Neural crest cell (in vitro differentiated cells): ENCODE data around the gene SDCCAG8. TPM values are rescaled to one million over a fixed set of nuclear protein-coding genes. Genes with fewer than 3 reads are reported as not detected.

Source experiments
- DNase-seq: peaks from one replicate; pipeline ENCODE4 v3.0.0; 2021; ENCODE audit warnings: low read depth, mixed read lengths, low spot score
- H3K27ac Mint-ChIP-seq: one replicate; pipeline ENCODE4 v1.8.0; 2021; ENCODE audit warnings: mild to moderate bottlenecking, mixed read lengths; ENCODE audit not compliant: unreplicated experiment
- H3K27me3 Mint-ChIP-seq: 2 replicates; pipeline ENCODE4 v1.8.0; 2021; ENCODE audit warnings: low read depth, mild to moderate bottlenecking, mixed read lengths
- H3K36me3 Mint-ChIP-seq: 2 replicates; pipeline ENCODE4 v1.8.0; 2021; ENCODE audit warnings: low read depth, mild to moderate bottlenecking, mixed read lengths
- H3K4me1 Mint-ChIP-seq: 2 replicates; pipeline ENCODE4 v1.8.0; 2021; ENCODE audit warnings: mixed read lengths
- H3K4me3 Mint-ChIP-seq: one replicate; pipeline ENCODE4 v1.8.0; 2021; ENCODE audit warnings: mild to moderate bottlenecking, mixed read lengths
- H3K9me3 Mint-ChIP-seq: 2 replicates; pipeline ENCODE4 v1.8.0; 2021; ENCODE audit warnings: mixed read lengths
- total RNA-seq: library from RNA; stranded (reverse); gene quantifications from 2 replicates; pipeline ENCODE4 v1.2.1, GENCODE V29; 2021
- TF ChIP-seq, protein P1 (sequence below): fragments of 200-600 bp; sonication (generic); conservative IDR thresholded peaks from 2 replicates; pipeline ENCODE4 v1.5.0; 2021; ENCODE audit warnings: antibody characterized with exemption, mild to moderate bottlenecking

The SDCCAG8 gene
- total RNA-seq, 1 donor from 2014 or later = 19.9 TPM

DNA sequence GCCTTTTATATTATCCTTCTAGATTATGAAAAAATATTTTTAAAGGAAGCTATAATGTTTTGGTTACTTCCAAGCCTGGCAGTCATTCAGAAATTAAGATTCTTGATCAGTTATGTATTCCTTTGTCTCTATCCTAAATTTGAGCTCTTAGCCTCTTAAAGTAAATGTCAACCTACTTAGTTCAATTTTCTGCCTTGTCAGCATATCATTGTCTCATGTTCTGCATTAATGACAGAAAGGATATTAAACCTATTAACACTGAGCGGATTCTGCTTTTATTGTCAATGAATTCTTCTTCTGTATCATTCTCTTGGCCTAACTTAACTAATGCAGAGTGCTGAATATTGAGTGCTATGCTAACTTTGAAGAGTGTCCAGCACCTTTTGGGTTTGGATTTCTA lies 56.0 kb downstream of the SDCCAG8 start:
- Mint-ChIP-seq H3K36me3 (peaks cover 7% of the 10 kb centered on the region), H3K27ac (no peak overlapping the region), H3K4me3 (no peak overlapping the region), H3K9me3 (no peaks in the 10 kb centered on the region), H3K27me3 (no peaks in the 10 kb centered on the region), H3K4me1 (peaks cover 38% of the 10 kb centered on the region)
- TF ChIP-seq, protein P1, sequence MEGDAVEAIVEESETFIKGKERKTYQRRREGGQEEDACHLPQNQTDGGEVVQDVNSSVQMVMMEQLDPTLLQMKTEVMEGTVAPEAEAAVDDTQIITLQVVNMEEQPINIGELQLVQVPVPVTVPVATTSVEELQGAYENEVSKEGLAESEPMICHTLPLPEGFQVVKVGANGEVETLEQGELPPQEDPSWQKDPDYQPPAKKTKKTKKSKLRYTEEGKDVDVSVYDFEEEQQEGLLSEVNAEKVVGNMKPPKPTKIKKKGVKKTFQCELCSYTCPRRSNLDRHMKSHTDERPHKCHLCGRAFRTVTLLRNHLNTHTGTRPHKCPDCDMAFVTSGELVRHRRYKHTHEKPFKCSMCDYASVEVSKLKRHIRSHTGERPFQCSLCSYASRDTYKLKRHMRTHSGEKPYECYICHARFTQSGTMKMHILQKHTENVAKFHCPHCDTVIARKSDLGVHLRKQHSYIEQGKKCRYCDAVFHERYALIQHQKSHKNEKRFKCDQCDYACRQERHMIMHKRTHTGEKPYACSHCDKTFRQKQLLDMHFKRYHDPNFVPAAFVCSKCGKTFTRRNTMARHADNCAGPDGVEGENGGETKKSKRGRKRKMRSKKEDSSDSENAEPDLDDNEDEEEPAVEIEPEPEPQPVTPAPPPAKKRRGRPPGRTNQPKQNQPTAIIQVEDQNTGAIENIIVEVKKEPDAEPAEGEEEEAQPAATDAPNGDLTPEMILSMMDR = no peak
- no peak for DNase-seq

DNA sequence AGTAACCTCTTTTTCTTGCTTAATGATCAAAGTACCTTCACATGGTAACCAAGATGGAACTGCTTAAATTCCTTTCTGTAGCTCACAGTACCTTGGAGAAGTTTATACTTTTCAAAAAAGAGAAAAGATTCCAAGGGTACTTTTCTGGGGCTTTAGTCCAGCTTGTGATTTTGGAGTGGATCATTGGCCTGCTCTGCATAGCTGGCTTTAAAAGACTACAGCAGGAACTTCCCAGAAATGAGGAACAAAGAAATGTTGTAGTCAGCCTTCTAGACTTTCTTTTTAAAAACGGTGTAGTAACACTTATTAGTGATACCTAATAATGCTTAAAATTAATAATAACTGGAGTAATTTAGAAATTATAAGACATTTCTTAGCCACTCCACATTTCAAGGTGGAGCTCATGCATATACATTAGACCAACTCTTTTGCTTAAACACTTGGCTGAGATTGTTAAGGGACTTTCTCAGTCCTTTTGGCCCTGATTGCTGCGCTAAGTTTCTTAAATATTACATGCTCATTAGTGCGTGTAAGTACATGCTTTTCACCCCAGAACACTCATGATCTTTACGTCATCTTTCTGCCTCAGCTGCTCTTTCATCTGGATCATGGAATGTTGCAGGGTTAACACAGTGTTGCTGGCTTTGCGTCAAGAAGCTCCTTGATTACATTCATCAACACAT lies 57.3 kb downstream of the SDCCAG8 start:
- Mint-ChIP-seq H3K9me3 (no peaks in the 10 kb centered on the region), H3K27ac (no peak overlapping the region), H3K27me3 (no peaks in the 10 kb centered on the region), H3K4me3 (no peak overlapping the region), H3K4me1 (peaks cover 40% of the 10 kb centered on the region), H3K36me3 (peaks cover 6% of the 10 kb centered on the region)
- TF ChIP-seq, protein P1 = no peak
- DNase-seq = no peak

DNA sequence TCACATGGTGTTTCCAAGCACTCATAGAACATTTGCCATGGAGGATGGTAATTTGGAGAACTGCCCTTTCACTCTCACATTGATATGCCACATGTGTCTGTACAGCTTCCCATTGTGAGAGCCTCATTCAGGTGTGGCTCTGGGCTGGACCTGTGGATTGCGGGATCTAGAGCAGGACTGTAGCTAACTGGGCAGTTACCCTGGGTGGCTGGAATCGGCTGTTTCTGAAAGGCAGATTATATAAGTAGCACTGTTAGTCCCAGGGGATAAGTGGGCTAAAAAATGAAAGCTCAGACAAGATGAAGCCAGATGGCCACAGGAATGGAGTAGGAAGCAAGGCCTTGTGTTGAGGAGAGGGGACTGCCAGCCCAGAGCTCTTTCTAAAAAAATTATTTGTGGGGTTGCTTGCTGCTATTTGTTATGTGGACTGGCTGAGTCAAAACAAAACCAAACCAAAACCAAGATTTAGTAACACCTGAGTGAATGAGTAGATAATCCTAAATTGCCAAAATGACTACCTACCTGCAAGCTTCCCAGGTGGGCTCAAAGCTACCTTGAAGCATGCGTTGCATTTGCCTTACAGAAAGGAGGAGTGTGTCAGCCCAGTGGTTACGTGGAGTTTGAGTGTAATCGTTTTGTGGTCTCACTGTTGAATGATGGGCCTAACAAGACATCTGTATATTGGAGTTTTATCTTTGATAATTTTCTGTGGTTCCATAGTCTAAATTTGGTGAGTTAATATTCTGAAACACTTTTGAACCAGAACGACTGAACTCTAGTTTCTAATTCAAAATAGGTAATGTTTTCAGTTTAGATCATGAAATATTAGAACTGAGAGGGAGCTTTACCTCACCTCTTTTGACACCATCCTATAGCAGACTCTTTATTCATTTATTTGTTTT lies 58.0 kb downstream of the SDCCAG8 start:
- H3K4me1 Mint-ChIP-seq = peaks cover 40% of the 10 kb centered on the region
- H3K4me3 Mint-ChIP-seq = no peak overlapping the region
- H3K27ac Mint-ChIP-seq = no peak overlapping the region
- no peak for DNase-seq
- TF ChIP-seq, protein P1 = no peak
- H3K36me3 Mint-ChIP-seq = peaks cover 7% of the 10 kb centered on the region
- H3K27me3 Mint-ChIP-seq = no peaks in the 10 kb centered on the region
- H3K9me3 Mint-ChIP-seq = no peaks in the 10 kb centered on the region

DNA sequence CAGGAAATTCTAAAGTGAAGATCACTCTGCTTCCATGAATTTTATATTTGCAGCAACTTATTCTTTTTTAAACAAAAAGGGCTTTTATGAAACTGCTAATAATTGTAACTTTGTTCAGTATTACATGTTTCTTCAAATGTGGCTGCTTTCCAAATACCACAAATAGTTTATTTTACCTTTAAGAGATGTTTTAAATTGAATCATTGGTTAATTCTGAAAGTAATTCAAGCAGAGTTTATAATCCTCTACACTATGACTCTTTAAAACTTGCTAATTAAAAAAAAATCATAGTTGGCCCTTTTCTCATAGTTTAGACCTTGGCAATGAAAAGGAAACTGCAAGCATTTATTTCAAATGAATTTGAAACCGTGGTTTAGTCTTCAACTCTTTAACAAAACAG lies 59.6 kb downstream of the SDCCAG8 start:
- peaks cover 48% of the 10 kb centered on the region for H3K4me1 Mint-ChIP-seq
- TF ChIP-seq, protein P1 = no peak
- no peak overlapping the region for H3K4me3 Mint-ChIP-seq
- H3K27me3 Mint-ChIP-seq = no peaks in the 10 kb centered on the region
- no peak for DNase-seq
- H3K9me3 Mint-ChIP-seq = no peaks in the 10 kb centered on the region
- H3K27ac Mint-ChIP-seq = peak overlapping the region; percentile 88
- peaks cover 13% of the 10 kb centered on the region for H3K36me3 Mint-ChIP-seq

DNA sequence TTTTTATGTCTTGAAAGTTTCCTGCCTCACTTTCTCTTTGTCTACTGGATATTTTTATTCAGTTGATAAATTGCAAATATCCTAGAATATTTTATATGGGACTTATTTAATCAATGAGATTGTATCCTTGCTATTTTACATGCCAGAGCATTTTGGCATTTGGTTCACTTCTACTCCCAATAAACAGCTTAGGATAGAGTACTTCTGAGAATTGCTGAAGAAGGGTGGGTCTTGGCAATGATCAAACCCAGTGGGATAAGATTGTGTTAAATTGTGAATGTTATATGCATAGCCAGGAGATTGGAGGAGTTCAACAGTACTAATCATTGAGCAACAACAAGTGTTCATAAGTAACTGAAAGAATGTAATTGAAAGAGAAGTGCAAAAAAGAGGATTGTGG lies 60.1 kb downstream of the SDCCAG8 start:
- peak overlapping the region; percentile 88 for H3K27ac Mint-ChIP-seq
- H3K36me3 Mint-ChIP-seq = peaks cover 13% of the 10 kb centered on the region
- H3K27me3 Mint-ChIP-seq = no peaks in the 10 kb centered on the region
- TF ChIP-seq, protein P1 = no peak
- no peaks in the 10 kb centered on the region for H3K9me3 Mint-ChIP-seq
- H3K4me1 Mint-ChIP-seq = peaks cover 43% of the 10 kb centered on the region
- peak overlapping the region; percentile 74 for H3K4me3 Mint-ChIP-seq
- DNase-seq = no peak
